Measurements from ENCODE around the gene MALRD1. TPM values are rescaled to one million over a fixed set of nuclear protein-coding genes. Genes with fewer than 3 reads are reported as not detected.

MALRD1 gene
- total RNA-seq, 1 experiment from 2014 or later, result not detected

DNA sequence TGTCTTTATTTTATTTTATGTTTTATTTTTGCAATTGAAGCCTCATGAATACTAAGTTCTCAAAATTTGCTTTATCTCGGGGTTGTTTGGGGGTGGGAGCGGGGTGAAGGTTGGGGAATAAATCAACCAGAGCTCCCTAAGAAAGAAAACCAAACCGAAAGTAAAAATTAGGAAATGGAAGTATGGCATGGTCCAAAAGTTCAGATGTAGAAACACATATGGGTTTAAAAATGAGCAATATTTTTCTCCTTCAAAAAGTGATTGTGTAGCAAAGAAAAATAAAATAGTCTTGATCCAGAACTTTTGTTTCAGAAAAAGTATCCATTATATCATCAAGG, 590.3 kb downstream of the MALRD1 start:
- DNase-seq (ENCODE audit: low spot score), result no peak

DNA sequence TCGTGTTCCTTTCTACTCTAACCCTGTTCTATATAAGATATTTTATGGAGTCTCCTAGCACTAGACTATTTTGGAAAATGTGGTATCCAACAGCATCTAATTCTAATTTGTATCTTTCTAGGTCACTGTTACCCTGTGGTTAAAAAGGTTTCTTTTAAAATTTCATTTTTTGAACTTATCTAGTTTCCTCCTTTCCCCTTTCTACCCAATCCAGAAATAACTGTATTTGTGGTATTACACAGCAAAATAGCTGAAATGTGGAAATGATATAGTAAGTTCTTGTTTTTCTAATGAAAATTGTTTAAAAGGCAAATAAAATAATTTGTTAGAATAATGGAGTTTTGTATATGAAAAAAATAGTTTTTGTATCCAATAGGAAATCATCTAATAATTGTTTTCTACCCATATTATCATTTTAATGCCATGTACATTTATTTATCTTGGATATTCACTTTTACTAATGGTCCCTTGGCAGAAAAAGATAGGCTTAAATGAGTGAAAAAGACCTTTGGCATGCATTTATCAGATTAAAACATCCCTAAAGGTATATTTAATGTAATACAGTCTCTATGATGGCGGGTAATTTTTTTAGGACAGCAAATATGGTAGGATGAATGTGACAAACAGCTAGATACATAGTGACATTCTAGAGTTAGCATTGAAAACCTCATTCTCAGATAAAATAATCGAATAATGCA, 592.1 kb downstream of the MALRD1 start:
- DNase-seq (ENCODE audit: low spot score), result no peak

DNA sequence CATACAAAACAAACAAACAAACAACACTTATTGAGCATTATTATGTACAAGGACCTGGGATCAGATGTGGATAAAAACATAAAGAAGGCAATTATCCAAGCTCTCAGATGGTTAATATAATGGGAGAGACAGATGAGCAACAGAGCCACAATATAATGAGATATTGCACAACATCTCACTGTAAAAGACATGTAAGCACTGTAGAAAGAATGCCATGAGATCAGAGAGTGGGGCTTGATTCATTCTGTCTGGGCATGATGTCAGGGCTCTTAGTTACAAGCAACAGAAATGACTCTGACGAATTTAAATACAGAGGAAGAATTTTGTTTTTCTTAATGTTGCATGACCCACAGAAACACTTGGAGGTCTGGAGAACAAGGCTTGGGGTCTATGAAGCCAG, 602.9 kb downstream of the MALRD1 start:
- peak; percentile 49 for DNase-seq (ENCODE audit: low spot score)

DNA sequence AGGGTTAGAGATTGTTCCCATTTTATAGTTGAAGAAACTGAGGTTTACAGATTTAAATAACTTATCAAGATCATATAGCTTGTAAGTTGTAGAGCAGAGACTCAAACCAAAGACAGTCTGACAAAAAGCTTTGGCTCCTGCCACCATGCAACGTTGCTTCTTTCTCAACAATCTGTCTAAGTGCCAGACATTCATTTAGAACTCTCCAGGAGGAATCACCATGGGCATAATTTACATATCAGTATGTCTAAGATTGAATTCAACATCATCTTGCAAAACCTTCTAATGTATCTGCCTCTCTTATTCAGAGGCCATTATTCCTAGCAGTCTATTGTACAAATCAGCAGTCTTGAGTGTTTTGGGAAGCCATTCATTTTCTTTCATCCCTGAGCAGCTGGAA, 604.1 kb downstream of the MALRD1 start:
- no peak for DNase-seq (ENCODE audit: low spot score)

DNA sequence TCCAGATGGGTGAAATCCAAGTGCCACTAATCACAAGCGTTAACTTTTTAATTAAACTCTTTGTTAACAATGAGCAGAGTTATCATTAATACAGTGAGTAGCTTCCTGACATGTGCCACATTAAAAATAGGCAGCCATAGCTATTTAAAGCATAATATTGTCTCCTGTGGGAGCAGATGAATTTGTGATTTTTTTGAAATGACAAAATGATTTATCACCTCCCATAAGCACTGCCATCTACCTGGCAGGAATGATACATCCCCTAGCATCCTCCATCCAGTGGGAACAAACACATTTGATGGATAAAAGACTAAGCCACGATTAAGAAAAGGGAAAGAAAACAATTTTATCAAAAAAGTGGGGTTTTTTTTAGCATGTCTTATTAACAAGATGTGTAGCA, 605.3 kb downstream of the MALRD1 start:
- no peak for DNase-seq (ENCODE audit: low spot score)

DNA sequence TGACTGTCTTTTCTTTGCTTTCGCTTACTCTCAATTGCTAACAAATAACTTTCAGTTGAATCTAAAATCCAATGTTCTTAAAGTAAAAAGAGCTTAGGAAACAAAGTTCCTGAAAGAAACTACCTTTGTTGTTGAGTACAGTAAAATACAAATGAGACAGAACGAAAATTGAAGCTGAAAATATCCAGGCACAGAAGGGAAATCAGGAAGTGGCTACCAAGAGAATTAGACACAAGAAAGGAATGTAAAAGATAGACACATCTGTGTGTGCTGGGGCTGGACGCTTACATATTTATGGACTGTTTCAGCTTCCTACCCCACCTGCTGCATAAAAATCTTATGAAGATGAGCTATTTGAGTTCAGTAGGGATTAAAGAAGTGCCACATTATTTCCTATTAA, 606.0 kb downstream of the MALRD1 start:
- DNase-seq (ENCODE audit: low spot score), result peak; percentile 71

DNA sequence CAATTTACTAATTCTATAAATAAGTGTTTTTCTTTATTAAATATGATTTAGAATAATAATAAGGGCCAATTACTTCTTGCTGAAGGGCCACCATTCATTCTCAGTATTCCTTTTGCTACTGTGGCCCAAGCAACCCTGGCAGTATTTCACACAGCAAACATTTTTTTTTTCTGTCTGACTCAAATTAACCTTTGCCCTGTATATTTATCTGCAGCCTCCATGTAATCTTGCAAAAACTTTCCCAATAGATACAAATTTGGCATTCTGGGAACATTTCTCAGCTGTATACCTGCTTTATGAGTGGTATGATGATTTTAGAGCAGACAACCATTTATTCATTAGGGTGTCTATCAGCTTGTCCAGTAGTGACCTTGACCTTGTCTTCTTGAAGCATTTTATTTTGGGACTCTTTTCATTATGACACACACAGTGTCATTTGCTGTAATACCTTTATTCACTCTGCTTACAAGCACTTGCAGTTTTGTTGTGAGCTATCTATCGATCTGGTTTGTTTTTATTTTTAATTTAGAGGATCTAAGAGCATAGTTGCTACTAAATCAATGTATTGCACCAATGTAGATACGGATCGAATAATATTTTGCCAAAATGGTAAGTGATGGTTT, 607.9 kb downstream of the MALRD1 start:
- no peak for DNase-seq (ENCODE audit: low spot score)

DNA sequence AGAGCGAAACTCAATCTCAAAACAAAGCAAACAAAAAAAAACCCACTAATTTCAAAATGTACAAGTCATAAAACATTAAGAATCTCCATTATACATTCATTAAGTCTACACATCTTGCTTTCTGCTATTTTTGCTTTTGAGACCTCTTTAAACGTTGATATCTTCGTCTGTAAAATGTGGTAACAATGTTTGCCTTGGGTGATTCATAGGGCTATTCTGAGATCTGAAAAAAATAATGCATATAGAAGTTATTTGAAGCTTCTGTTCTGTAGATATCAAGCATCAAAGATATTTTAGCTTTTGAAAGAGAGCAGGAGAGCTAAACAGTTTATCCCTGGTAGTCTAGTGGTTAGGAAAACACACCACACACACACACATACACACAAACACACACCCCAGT, 609.5 kb downstream of the MALRD1 start:
- DNase-seq (ENCODE audit: low spot score), result no peak

DNA sequence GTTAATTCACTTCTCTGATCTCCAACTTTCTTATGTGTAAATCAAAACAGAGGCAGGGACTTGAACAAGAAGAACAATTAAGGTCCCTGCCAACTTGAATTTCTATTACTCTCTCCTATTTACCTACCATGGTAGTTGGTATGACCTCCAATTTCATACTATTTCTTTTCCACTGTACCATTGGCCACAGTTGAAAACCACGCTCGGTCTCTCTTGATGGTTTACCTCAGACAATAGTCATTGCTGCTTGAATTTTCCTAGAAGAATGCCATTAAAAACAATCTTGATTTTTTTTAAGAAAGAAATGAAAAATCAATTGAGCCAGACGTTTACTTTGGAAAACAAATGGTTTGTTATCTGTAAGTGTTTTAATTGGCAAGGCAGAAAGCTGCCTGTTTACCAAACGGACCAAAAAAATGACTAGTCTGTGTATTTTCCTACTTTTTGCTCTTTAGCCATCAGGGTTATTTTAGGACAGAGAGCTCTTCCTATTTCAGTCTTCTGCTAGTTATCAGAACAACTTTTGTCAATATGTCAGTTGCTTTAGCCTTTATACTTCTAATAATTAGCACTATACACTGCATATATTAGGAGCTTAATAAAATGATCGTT, 610.1 kb downstream of the MALRD1 start:
- DNase-seq (ENCODE audit: low spot score), result no peak

DNA sequence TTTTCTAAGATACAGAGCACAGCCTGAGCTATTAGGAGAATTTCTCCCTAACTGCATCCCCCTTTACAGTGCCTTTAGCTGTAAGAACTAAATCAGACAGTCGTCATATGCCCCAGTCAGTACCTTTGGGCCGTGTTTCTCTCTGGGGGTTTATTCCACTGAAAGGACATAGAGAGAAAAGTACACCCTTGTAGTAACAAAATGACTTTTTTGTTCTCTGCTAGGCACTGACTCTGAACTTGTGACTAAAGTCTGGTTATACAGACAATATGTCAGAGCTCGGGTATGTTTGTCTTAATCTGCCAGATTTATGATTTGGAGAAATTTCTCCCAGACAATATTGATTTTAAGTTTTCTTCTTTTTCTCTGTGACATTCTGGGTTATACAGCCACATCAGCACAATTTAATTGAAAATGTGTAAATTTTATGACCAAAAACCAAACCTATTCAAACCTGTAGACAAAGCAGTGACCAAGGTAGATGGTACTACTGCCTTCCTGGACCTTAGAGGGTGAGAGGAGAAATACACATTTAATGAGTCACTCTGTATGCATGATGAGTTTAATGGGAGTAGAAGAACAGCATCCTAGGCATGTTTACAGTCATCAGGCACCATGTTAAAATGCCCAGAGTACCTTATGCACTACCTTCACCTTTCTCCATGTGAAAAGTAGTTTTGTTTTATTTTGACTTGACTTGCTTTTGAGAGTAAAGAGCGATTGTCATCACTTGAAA, 611.5 kb downstream of the MALRD1 start:
- DNase-seq (ENCODE audit: low spot score), result peak; percentile 9

DNA sequence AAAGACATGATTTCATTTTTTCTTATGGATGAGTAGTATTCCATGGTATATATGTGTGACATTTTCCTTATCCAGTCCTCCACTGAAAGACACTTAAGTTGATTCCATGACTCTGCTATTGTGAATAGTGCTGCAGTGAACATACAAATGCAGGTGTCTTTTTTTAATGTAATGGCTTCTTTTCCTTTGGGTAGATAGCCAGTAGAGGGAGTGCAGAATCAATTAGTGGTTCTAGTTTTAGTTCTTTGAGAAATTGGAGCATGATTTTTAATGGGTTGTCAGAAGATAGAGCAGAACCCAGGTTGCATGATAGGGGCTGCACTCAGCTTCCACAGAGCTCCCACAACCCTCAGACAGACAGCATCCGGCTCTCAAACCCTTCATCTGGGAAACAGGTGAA, 614.7 kb downstream of the MALRD1 start:
- no peak for DNase-seq (ENCODE audit: low spot score)

DNA sequence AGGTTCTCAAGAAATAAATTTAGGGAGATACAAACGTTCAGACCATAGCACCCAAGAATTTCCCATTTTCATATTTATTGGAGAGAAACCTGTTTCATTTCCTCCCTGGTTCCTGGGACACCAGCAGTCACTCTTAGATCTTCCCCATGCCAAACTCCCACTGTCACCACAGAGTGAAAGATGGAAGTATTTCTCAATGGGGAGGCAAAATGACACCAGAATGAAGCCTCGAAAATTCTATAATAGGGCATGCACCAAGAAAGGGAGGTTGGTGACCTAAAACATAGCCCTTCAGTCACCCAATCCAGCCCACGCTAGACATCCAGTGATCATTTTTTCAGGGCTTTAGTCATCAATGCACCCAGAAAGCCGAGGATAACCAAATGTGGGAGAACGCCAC, 619.5 kb downstream of the MALRD1 start:
- DNase-seq (ENCODE audit: low spot score), result no peak

DNA sequence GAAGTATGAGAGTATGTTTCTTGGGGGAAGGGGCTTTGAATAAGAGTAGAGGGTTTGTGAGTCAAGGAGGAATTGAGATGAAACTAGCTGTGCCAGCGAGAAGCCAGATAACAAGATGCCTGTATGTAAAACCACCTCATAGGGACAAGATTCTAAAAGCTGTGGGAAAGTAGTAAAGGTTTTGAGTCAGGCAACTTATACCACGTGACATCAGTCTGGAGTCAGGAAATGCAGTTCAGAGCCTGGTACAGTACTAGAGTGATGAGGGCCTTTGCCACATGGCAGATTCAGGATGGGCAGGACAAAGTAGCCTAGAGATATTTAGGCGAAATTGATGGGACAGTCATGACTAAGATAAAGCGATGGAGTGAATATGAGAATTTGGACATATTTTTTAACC, 627.5 kb downstream of the MALRD1 start:
- DNase-seq (ENCODE audit: low spot score), result no peak

DNA sequence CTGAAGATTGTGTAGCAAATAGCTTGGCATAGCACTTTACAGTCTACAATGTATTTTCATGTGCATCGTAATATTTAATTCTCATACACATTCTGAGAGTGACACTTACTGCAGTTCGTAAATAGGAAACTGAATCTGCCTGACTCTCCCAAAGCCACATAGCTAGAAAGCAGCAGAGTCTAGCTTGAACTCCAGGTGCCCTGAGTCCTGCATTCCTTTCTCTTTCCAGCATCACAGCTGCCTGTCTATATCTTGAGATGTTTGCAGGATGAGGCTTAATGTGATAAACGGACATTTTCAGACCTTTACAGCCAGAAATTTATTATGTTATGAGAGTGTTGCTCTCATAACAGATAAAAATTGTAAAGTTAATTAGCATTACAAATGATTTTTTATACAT, 634.8 kb downstream of the MALRD1 start:
- no peak for DNase-seq (ENCODE audit: low spot score)

DNA sequence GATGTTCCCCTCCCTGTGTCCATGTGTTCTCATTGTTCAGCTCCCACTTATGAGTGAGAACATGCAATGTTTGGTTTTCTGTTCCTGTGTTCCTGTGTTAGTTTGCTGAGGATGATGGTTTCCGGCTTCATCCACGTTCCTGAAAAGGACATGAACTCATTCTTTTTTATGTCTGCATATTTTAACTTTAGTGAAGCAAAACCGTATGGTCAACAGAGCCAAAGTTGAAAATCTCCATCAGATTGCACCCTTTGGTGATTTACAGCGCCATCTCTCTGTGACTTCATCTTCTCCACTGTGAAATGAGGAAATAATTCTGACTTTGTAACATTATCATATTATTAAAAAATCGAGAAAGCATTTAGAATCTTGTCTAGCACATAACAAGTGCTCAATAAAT, 635.4 kb downstream of the MALRD1 start:
- DNase-seq (ENCODE audit: low spot score), result no peak

DNA sequence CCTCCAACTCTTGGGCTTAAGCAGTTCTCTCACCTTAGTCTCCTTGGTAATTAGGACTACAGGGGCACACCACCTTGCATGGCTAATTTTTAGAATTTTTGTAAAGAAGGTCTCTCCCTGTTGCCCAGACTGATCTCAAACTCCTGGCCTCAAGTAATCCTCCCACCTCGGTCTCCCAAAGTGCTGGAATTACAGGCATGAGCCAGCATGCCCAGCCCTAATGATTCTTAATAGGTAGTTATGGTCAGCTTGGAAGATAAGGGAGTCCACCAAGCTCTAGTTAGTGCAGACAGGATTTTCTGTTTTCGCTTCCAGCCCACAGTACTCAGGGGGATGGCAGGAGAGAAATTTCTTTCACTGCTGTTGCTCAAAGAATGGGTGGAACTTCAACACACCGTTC, 639.7 kb downstream of the MALRD1 start:
- DNase-seq (ENCODE audit: low spot score), result no peak

DNA sequence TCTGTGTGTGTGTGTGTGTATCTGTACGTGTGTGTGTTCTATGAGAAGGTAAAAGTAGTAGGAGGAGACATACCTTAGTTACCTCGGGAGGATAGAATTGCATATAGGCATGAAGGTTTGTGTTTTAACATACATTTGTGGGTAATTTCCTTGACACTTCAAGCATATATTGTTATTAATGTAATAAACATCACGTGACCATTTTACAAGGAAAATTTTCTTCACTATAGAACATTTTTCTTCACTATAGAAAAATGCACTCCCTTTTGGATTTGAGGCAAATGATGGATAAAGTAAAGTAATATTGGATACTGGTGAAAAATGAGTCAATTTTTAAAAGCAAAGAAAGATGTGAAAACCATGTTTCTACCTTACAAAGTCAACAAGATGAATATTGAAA, 640.6 kb downstream of the MALRD1 start:
- DNase-seq (ENCODE audit: low spot score), result no peak

DNA sequence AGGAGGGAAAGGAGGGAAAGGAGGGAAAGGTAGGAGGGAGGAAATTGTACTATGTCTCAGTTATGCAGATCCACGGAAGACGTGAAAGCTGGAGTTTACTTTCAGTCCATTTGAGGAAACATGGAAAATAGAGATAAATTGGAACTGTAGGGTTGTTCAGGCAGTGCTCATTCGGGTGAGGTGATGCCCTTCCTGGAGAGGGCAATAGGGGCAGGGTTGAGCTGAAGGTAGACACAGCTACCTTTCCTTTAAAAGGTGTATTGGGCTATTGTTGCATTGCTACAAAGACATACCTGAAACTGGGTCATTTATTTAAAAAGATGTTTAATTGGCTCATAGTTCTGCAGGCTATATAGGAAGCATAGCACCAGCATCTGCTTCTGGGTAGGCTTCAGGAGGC, 650.7 kb downstream of the MALRD1 start:
- DNase-seq (ENCODE audit: low spot score), result no peak

DNA sequence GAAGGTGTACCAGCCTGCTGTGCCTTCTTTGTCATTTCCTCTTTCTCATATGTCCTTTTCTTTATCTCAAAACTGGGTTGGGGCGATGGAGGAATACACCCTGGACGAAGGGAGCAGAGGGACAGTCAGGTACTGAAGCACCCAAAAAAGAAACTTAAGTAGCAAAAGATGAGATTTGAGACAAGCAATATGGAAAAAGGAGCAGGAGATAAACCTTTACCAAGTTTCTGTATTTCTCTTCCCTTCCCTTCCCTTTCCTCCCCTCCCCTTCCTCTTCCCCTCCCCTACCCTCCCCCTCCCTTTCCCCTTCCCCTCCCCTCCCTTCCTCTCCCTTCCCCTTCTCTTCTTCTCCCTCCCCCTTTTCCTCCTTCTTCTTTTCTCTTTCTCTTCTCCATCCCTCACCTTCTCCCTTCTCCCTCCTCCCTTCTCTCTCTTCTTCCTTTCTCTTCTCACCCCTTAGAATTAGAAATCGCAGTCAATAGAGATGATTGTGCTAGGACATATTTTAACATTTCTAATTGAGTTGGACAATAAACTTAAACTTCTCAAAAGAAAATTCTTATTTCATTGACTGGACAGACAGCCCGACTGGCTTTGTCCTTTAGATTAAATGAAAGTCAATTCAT, 652.9 kb downstream of the MALRD1 start:
- DNase-seq (ENCODE audit: low spot score), result no peak

DNA sequence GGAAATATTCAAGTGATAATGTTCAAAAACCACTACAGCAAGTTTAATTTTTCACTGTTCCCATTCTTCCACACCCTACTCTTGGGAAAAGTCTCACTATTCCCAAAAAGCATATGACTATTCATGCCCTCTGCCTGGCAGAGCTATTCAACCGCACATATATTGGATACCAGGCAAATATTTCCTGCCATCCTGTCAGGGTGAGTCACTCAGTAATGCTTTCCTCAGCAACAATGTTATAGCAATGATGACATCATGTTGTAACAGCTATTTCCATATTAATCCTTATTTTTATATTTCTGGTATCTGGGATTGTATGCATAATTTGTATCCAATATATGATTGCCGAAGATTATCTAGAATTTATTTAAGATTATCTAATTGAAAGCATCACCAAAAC, 653.6 kb downstream of the MALRD1 start:
- DNase-seq (ENCODE audit: low spot score), result peak; percentile 92

DNA sequence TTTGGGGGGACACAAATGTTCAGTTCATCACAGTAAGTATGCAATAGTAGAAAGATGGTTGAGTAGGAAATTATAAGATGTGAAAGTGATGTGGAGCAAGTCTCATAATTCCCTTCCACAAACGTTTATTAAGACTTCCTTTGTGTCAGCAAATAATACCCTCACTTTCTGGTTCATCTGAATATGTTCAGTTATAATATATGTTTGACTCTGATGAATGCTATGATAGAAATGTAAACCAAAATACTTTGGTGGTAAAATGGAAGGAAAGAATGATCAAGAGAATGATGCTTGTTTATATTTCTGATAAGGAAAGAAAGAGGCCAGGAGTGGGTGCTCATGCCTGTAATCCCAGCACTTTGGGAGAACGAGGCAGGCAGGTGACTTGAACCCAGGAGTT, 655.9 kb downstream of the MALRD1 start:
- DNase-seq (ENCODE audit: low spot score), result no peak

DNA sequence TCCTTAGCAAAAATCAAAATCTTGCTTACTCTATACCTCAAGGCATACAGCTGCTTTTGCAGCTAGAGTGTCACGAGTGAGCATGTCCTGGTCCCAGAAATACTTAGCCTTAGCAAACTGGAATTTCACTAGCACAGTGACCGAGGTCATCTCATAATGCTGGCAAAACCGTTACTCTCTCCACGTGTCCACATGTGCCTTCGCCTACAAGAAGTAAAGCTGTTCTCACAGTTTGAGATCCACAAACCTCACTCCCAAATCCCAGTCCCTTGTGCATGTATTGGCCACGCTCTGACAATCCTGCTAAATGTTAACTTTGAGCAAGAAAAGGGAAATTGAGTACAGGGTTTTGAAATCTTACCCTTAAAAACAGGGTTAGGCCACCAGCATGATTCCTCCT, 656.6 kb downstream of the MALRD1 start:
- DNase-seq (ENCODE audit: low spot score), result no peak
